Muscle layer of duodenum (tissue), 2 donors: ENCODE data around the gene LSM2.

Experiments
- H3K27ac ChIP-seq: one replicate; pipeline ENCODE4 v1.7.0; 2013; ENCODE audit warnings: mild to moderate bottlenecking, low read length
- H3K27me3 ChIP-seq: one replicate; pipeline ENCODE4 v1.7.0; 2013; ENCODE audit warnings: low read depth, mild to moderate bottlenecking, control low read depth, low read length
- H3K36me3 ChIP-seq, 2 donors: one replicate each; pipeline ENCODE4 v1.7.0; 2013; ENCODE audit warnings: low read length in 2 of 2, control low read depth in 1 of 2, mild to moderate bottlenecking in 1 of 2; ENCODE audit not compliant: insufficient read depth in 2 of 2, control insufficient read depth in 1 of 2
- H3K4me1 ChIP-seq, 2 donors: one replicate each; pipeline ENCODE4 v1.7.0; 2013; ENCODE audit warnings: low read length in 2 of 2, mild to moderate bottlenecking in 2 of 2, control low read depth in 1 of 2, moderate library complexity in 1 of 2; ENCODE audit not compliant: insufficient read depth in 2 of 2, control insufficient read depth in 1 of 2
- H3K4me3 ChIP-seq, 2 donors: one replicate each; pipeline ENCODE4 v1.7.0; 2013; ENCODE audit warnings: low read length in 2 of 2, low read depth in 1 of 2, mild to moderate bottlenecking in 1 of 2
- H3K9me3 ChIP-seq, 2 donors: one replicate each; pipeline ENCODE4 v1.7.0; 2013; ENCODE audit warnings: low read length in 2 of 2, control low read depth in 1 of 2, mild to moderate bottlenecking in 1 of 2; ENCODE audit not compliant: control insufficient read depth in 1 of 2
- donor health status: healthy.

LSM2 gene

GRCh38 chr6:31779908-31780307, 26.9 kb downstream of the LSM2 start:
- H3K4me1 ChIP-seq = peaks cover 0 to 12% of the 10 kb centered on the region in 2 donors
- no peak overlapping the region for H3K4me3 ChIP-seq
- peaks cover 22 to 58% of the 10 kb centered on the region in 2 donors for H3K36me3 ChIP-seq
- no peak overlapping the region for H3K27ac ChIP-seq
- no peaks in the 10 kb centered on the region for H3K27me3 ChIP-seq
- H3K9me3 ChIP-seq = no peaks in the 10 kb centered on the region

GRCh38 chr6:31778999-31779885, 27.5 kb downstream of the LSM2 start:
- Histone ChIP-seq H3K27me3 (no peaks in the 10 kb centered on the region), H3K4me3 (no peak overlapping the region), H3K4me1 (peaks cover 0 to 12% of the 10 kb centered on the region in 2 donors), H3K36me3 (peaks cover 16 to 52% of the 10 kb centered on the region in 2 donors), H3K27ac (no peak overlapping the region), H3K9me3 (no peaks in the 10 kb centered on the region)

- Histone ChIP-seq H3K4me1 (peaks cover 0 to 12% of the 10 kb centered on the region in 2 donors), H3K36me3 (peaks cover 11 to 48% of the 10 kb centered on the region in 2 donors), H3K27ac (no peak overlapping the region), H3K27me3 (no peaks in the 10 kb centered on the region), H3K9me3 (no peaks in the 10 kb centered on the region), H3K4me3 (no peak overlapping the region)
Observed at GRCh38 chr6:31778193-31778592, 28.6 kb downstream of the LSM2 start.

- Histone ChIP-seq H3K9me3 (no peaks in the 10 kb centered on the region), H3K27ac (peak overlapping the region; percentile 45), H3K27me3 (no peaks in the 10 kb centered on the region)
Observed at GRCh38 chr6:31777667-31778050, 29.1 kb downstream of the LSM2 start.

GRCh38 chr6:31776989-31777666, 29.6 kb downstream of the LSM2 start, which contains the start of gene VWA7:
Gene VWA7, minus strand, starts transcription at chr6:31777328. Its CDS starts 549 bp downstream, at chr6:31776779.
- Histone ChIP-seq H3K36me3 (peaks cover 11 to 38% of the 10 kb centered on the region in 2 donors), H3K4me1 (peaks cover 0 to 12% of the 10 kb centered on the region in 2 donors), H3K9me3 (no peaks in the 10 kb centered on the region), H3K4me3 (peak within 1 kb of the TSS in 1 of 2 donors; percentile 8), H3K27me3 (no peaks in the 10 kb centered on the region), H3K27ac (peak within 1 kb of the TSS; percentile 45)

More at GRCh38 chr6:31777667-31778050, 29.1 kb downstream of the LSM2 start:
- Histone ChIP-seq H3K4me1 (peaks cover 0 to 12% of the 10 kb centered on the region in 2 donors), H3K36me3 (peaks cover 11 to 44% of the 10 kb centered on the region in 2 donors), H3K4me3 (no peak overlapping the region)

- Histone ChIP-seq H3K27ac (peak overlapping the region; percentile 14), H3K4me3 (peak overlapping the region in 1 of 2 donors; percentile 8)
Observed at GRCh38 chr6:31776485-31776988, 30.2 kb downstream of the LSM2 start.

GRCh38 chr6:31775633-31776484, 30.9 kb downstream of the LSM2 start:
- H3K9me3 ChIP-seq = no peaks in the 10 kb centered on the region
- no peak overlapping the region for H3K27ac ChIP-seq
- peaks cover 0 to 12% of the 10 kb centered on the region in 2 donors for H3K4me1 ChIP-seq
- H3K36me3 ChIP-seq = peaks cover 7 to 26% of the 10 kb centered on the region in 2 donors
- H3K27me3 ChIP-seq = no peaks in the 10 kb centered on the region
- no peak overlapping the region for H3K4me3 ChIP-seq

More at GRCh38 chr6:31776485-31776988, 30.2 kb downstream of the LSM2 start:
- peaks cover 11 to 32% of the 10 kb centered on the region in 2 donors for H3K36me3 ChIP-seq
- H3K27me3 ChIP-seq = no peaks in the 10 kb centered on the region
- H3K9me3 ChIP-seq = no peaks in the 10 kb centered on the region
- peaks cover 0 to 12% of the 10 kb centered on the region in 2 donors for H3K4me1 ChIP-seq

GRCh38 chr6:31775184-31775583, 31.6 kb downstream of the LSM2 start:
- Histone ChIP-seq H3K4me1 (peaks cover 0 to 12% of the 10 kb centered on the region in 2 donors), H3K9me3 (no peaks in the 10 kb centered on the region), H3K36me3 (peaks cover under 1 to 19% of the 10 kb centered on the region in 2 donors), H3K4me3 (no peak overlapping the region), H3K27ac (no peak overlapping the region), H3K27me3 (no peaks in the 10 kb centered on the region)

GRCh38 chr6:31771992-31772358, 34.8 kb downstream of the LSM2 start:
- H3K4me1 ChIP-seq = peaks cover 0 to 7% of the 10 kb centered on the region in 2 donors
- no peaks in the 10 kb centered on the region for H3K36me3 ChIP-seq
- H3K4me3 ChIP-seq = no peak overlapping the region
- H3K27me3 ChIP-seq = no peaks in the 10 kb centered on the region
- H3K9me3 ChIP-seq = no peaks in the 10 kb centered on the region
- no peak overlapping the region for H3K27ac ChIP-seq

GRCh38 chr6:31770860-31771259, 35.9 kb downstream of the LSM2 start:
- Histone ChIP-seq H3K4me3 (no peak overlapping the region), H3K27ac (no peak overlapping the region), H3K36me3 (no peaks in the 10 kb centered on the region), H3K9me3 (no peaks in the 10 kb centered on the region), H3K4me1 (peaks cover 0 to 3% of the 10 kb centered on the region in 2 donors), H3K27me3 (no peaks in the 10 kb centered on the region)
